Liver (tissue), 9 donors: ENCODE data around the gene ANKRD33. TPM values are rescaled to one million over a fixed set of nuclear protein-coding genes. Genes with fewer than 3 reads are reported as not detected.

ENCODE experiments used
- DNase-seq: peaks from one replicate; pipeline ENCODE4 v3.0.0-alpha.2; 2017; ENCODE audit warnings: low spot score
- H3K27ac ChIP-seq, 2 donors: one replicate each; pipeline ENCODE4 v1.7.0; 2013; ENCODE audit warnings: inconsistent platforms in 2 of 2, low read length in 2 of 2, control low read depth in 1 of 2, low read depth in 1 of 2, mild to moderate bottlenecking in 1 of 2
- H3K27me3 ChIP-seq, 4 donors: one replicate each; pipeline versions ENCODE4 v1.6.1 to v1.7.0; 2013; ENCODE audit warnings: low read length in 3 of 4, inconsistent platforms in 1 of 4, mild to moderate bottlenecking in 1 of 4, moderate library complexity in 1 of 4; ENCODE audit not compliant: control insufficient read depth in 4 of 4, insufficient read depth in 4 of 4
- H3K36me3 ChIP-seq, 4 donors: one replicate each; pipeline versions ENCODE4 v1.6.1 to v1.7.0; 2013; ENCODE audit warnings: low read length in 3 of 4, mild to moderate bottlenecking in 3 of 4, low read depth in 1 of 4, moderate library complexity in 1 of 4; ENCODE audit not compliant: control insufficient read depth in 4 of 4, insufficient read depth in 3 of 4
- H3K4me1 ChIP-seq, 4 donors: one replicate each; pipeline versions ENCODE4 v1.6.1 to v1.7.0; 2013; ENCODE audit warnings: low read length in 3 of 4, mild to moderate bottlenecking in 3 of 4, moderate library complexity in 1 of 4; ENCODE audit not compliant: control insufficient read depth in 4 of 4, insufficient read depth in 4 of 4
- H3K4me3 ChIP-seq, 3 donors: one replicate each; pipeline versions ENCODE4 v1.6.1 to v1.7.0; 2013; ENCODE audit warnings: low read length in 3 of 3, control low read depth in 1 of 3, low read depth in 1 of 3, mild to moderate bottlenecking in 1 of 3
- H3K9ac ChIP-seq, 2 donors: one replicate each; pipeline ENCODE4 v1.7.0; 2013; ENCODE audit warnings: low read length in 2 of 2, mild to moderate bottlenecking in 2 of 2, moderate library complexity in 2 of 2, control low read depth in 1 of 2, low read depth in 1 of 2
- H3K9me3 ChIP-seq, 4 donors: one replicate each; pipeline versions ENCODE4 v1.6.1 to v1.7.0; 2013; ENCODE audit warnings: low read length in 3 of 4; ENCODE audit not compliant: control insufficient read depth in 4 of 4
- EGR1 ChIP-seq, 2 donors: IDR thresholded peaks; 2 replicates each; pipeline ENCODE4 v1.6.1; 2016 to 2018; ENCODE audit warnings: antibody characterized with exemption in 2 of 2, low read depth in 2 of 2
- HNF4A ChIP-seq, 2 donors: conservative IDR thresholded peaks; 2 replicates each; pipeline ENCODE4 v1.6.1; 2016; ENCODE audit warnings: antibody characterized with exemption in 2 of 2, mild to moderate bottlenecking in 2 of 2
- HNF4G ChIP-seq: IDR thresholded peaks from 2 replicates; pipeline ENCODE4 v1.6.1; 2016; ENCODE audit warnings: antibody characterized with exemption
- RXRA ChIP-seq, 2 donors: IDR thresholded peaks; 2 replicates each; pipeline ENCODE4 v1.6.1; 2017 to 2018; ENCODE audit warnings: antibody characterized with exemption in 2 of 2, mild to moderate bottlenecking in 1 of 2
- SP1 ChIP-seq: IDR thresholded peaks from 2 replicates; pipeline ENCODE4 v1.6.1; 2018; ENCODE audit warnings: antibody characterized with exemption, mild to moderate bottlenecking
- WGBS: extraction: QIAGEN DNeasy Blood & Tissue Kit; methylation state at CpG from one replicate; pipeline ENCODE4 v1.1.7; 2013; 5-methylcytosine and 5-hydroxymethylcytosine counted together
- polyA plus RNA-seq, 2 donors: library from polyadenylated mRNA; stranded (reverse) in 1 of 2; unstranded in 1 of 2; fragments of 200-250 nt in 1 of 2; fragments of >200 nt in 1 of 2; fragmentation: Nextera tagmentation in 1 of 2; extraction: Ambion mirVana in 1 of 2; gene quantifications; one replicate each; pipeline versions ENCODE4 v1.2.1 to v1.2.3, GENCODE V29; 2013 to 2015
- total RNA-seq, 2 donors: library from RNA; depleted of rRNA; stranded (reverse); fragments of >200 nt; gene quantifications; one replicate each; pipeline ENCODE4 v1.2.3, GENCODE V29; 2014
- TF ChIP-seq, protein P1 (sequence below): IDR thresholded peaks from 2 replicates; pipeline ENCODE4 v1.6.1; 2016; ENCODE audit warnings: antibody characterized with exemption, mild to moderate bottlenecking
- donor health status: healthy.
- donor health status: healthy.
- donor health status: healthy.
- donor health status: healthy.
- donor health status: healthy.

ANKRD33 gene
- total and polyA plus RNA-seq, 4 donors, result not detected

- H3K9me3 ChIP-seq, result no peaks in the 10 kb centered on the region
Measured at GRCh38 chr12:51848326-51848727, 39.6 kb upstream of the ANKRD33 start, which contains the start of gene FIGNL2. Gene FIGNL2 (minus strand): TSS chr12:51848718. CDS start chr12:51822413, 26,305 bp downstream.

DNA sequence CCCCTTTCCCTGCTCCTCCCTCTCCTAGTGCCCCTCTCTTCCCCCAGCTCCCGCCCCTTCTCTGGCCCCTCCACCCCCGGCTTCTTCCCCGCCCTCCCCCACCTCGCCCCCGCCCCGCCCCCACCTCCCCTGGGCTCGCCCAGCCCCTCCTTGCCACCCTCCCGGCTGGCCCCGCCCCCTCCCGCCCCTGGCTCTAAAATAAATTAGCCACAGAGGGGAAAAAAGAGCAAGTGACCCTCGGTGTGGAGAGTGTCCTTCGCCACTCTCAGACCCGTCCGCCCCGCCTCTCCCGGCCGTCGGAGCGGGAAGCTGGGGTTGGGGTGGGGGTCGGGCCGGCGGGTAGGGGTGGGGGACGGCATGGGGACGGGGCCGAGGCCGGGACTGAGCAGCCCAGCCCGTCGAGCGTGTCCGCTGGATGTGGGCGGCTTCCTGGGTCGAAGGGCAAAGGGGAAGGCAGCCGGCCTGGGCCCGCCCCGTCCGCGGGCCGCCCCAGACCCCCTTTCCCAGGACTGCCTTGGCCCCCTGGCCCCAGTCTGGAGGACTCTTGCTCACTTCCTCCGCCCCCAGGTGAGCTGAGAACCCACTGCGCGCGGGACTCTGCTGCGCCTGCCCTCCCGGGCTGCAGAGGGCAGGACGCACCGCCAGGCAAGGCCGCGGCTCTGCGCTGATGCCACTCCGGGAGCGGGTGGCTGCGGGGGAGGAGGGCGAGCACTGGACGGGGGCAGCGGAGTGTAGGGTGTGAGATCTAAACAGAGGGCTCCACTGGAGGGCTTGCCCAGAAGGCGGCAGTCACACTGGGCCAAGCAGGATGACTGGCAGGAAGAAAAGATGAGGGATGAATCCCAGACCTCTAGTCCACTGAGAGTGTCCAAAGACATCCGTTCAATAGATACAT lies 38.8 kb upstream of the ANKRD33 start:
- Histone ChIP-seq H3K36me3 (no peaks in the 10 kb centered on the region), H3K4me3 (peak overlapping the region in 2 of 3 donors; percentile 7 to 84), H3K4me1 (peaks cover 4 to 17% (median 13%) of the 10 kb centered on the region in 4 donors), H3K9ac (no peak overlapping the region), H3K27me3 (peaks cover 0 to 3% (median 0%) of the 10 kb centered on the region in 4 donors), H3K27ac (peak overlapping the region in 1 of 2 donors; percentile 45), H3K9me3 (no peaks in the 10 kb centered on the region)
- peak; percentile 56 for DNase-seq
- TF ChIP-seq RXRA (IDR thresholded peaks at IDR 0.05) (no peak), HNF4A (conservative IDR thresholded peaks at IDR 0.05) (peak in 1 of 2 donors; percentile 51), HNF4G (no peak), EGR1 (IDR thresholded peaks at IDR 0.05; ENCODE audit: low read depth in 2 of 2) (no peak), SP1 (peak; percentile 19)
- WGBS, result 27% methylated on average over 57 of the region's 57 CpGs

More at GRCh38 chr12:51848326-51848727, 39.6 kb upstream of the ANKRD33 start, which contains the start of gene FIGNL2:
- H3K27ac ChIP-seq, result peak within 1 kb of the TSS in 1 of 2 donors; percentile 50
- no peaks in the 10 kb centered on the region for H3K36me3 ChIP-seq
- WGBS, result 2% methylated on average over 51 of the region's 51 CpGs
- peaks cover 0 to 7% (median 0%) of the 10 kb centered on the region in 4 donors for H3K27me3 ChIP-seq
- TF ChIP-seq, protein P1, sequence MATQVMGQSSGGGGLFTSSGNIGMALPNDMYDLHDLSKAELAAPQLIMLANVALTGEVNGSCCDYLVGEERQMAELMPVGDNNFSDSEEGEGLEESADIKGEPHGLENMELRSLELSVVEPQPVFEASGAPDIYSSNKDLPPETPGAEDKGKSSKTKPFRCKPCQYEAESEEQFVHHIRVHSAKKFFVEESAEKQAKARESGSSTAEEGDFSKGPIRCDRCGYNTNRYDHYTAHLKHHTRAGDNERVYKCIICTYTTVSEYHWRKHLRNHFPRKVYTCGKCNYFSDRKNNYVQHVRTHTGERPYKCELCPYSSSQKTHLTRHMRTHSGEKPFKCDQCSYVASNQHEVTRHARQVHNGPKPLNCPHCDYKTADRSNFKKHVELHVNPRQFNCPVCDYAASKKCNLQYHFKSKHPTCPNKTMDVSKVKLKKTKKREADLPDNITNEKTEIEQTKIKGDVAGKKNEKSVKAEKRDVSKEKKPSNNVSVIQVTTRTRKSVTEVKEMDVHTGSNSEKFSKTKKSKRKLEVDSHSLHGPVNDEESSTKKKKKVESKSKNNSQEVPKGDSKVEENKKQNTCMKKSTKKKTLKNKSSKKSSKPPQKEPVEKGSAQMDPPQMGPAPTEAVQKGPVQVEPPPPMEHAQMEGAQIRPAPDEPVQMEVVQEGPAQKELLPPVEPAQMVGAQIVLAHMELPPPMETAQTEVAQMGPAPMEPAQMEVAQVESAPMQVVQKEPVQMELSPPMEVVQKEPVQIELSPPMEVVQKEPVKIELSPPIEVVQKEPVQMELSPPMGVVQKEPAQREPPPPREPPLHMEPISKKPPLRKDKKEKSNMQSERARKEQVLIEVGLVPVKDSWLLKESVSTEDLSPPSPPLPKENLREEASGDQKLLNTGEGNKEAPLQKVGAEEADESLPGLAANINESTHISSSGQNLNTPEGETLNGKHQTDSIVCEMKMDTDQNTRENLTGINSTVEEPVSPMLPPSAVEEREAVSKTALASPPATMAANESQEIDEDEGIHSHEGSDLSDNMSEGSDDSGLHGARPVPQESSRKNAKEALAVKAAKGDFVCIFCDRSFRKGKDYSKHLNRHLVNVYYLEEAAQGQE, result no peak
- peak within 1 kb of the TSS in 2 of 3 donors; percentile 45 to 84 for H3K4me3 ChIP-seq
- DNase-seq, result no peak
- H3K4me1 ChIP-seq, result peaks cover 4 to 17% (median 13%) of the 10 kb centered on the region in 4 donors
- H3K9ac ChIP-seq, result peak within 1 kb of the TSS in 1 of 2 donors; percentile 48

GRCh38 chr12:51850081-51850964 lies 37.6 kb upstream of the ANKRD33 start:
- no peaks in the 10 kb centered on the region for H3K9me3 ChIP-seq
- no peak for DNase-seq
- H3K9ac ChIP-seq, result no peak overlapping the region
- peak overlapping the region in 1 of 3 donors; percentile 84 for H3K4me3 ChIP-seq
- no peak overlapping the region for H3K27ac ChIP-seq
- 83% methylated on average over 8 of the region's 8 CpGs for WGBS
- no peak for TF ChIP-seq SP1
- TF ChIP-seq EGR1 (IDR thresholded peaks at IDR 0.05; ENCODE audit: low read depth in 2 of 2), result no peak
- peaks cover 4 to 17% (median 13%) of the 10 kb centered on the region in 4 donors for H3K4me1 ChIP-seq
- H3K27me3 ChIP-seq, result no peaks in the 10 kb centered on the region
- H3K36me3 ChIP-seq, result no peaks in the 10 kb centered on the region
